ENCODE data around the gene POC5. TPM values are rescaled to one million over a fixed set of nuclear protein-coding genes. Genes with fewer than 3 reads are reported as not detected.

Gene POC5
- total and polyA plus RNA-seq, 11 donors = 3.4 to 6.7 (median 4.8) TPM

DNA sequence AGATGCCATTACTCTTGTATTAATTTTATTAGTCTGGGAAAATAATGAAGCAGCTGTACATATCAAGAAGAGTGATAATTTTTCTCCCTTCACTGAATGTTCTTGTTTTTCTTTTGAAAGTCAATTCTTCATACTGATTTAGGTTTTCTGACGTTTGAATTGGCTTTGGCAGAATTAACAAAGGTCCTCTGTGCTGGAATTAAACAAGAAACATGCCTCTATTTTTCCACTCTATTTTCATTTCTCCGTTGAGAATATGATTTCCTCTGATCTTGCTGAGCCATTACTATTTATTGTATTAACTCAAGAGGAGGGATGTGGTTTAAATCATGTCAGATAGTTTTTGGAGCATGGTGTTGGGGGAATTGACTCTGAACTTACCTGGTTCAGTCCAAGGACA lies 63.7 kb downstream of the POC5 start:
- H3K4me1 ChIP-seq = peaks cover 0 to 14% (median 0%) of the 10 kb centered on the region in 12 donors
- no peak for TF ChIP-seq POLR2A (IDR thresholded peaks at IDR 0.05)
- TF ChIP-seq, protein P1, sequence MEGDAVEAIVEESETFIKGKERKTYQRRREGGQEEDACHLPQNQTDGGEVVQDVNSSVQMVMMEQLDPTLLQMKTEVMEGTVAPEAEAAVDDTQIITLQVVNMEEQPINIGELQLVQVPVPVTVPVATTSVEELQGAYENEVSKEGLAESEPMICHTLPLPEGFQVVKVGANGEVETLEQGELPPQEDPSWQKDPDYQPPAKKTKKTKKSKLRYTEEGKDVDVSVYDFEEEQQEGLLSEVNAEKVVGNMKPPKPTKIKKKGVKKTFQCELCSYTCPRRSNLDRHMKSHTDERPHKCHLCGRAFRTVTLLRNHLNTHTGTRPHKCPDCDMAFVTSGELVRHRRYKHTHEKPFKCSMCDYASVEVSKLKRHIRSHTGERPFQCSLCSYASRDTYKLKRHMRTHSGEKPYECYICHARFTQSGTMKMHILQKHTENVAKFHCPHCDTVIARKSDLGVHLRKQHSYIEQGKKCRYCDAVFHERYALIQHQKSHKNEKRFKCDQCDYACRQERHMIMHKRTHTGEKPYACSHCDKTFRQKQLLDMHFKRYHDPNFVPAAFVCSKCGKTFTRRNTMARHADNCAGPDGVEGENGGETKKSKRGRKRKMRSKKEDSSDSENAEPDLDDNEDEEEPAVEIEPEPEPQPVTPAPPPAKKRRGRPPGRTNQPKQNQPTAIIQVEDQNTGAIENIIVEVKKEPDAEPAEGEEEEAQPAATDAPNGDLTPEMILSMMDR (IDR thresholded peaks at IDR 0.05) = no peak
- no peak overlapping the region for H3K4me3 ChIP-seq
- ATAC-seq (no peak), DNase-seq (no peak)
- WGBS, 4 donors = 44 to 54% (median 49%) methylated on average over 2 of the region's 2 CpGs
- H3K9me3 ChIP-seq = no peaks in the 10 kb centered on the region
- H3K27ac ChIP-seq = no peak overlapping the region
- H3K36me3 ChIP-seq = no peaks in the 10 kb centered on the region
- intact Hi-C loops (cut with DNase I) = loop anchor here in 1 of 10 donors (10.0 kb wide), 1 partner anchor 159 kb away; no protein-coding TSS in a partner anchor
- H3K27me3 ChIP-seq = no peaks in the 10 kb centered on the region

DNA sequence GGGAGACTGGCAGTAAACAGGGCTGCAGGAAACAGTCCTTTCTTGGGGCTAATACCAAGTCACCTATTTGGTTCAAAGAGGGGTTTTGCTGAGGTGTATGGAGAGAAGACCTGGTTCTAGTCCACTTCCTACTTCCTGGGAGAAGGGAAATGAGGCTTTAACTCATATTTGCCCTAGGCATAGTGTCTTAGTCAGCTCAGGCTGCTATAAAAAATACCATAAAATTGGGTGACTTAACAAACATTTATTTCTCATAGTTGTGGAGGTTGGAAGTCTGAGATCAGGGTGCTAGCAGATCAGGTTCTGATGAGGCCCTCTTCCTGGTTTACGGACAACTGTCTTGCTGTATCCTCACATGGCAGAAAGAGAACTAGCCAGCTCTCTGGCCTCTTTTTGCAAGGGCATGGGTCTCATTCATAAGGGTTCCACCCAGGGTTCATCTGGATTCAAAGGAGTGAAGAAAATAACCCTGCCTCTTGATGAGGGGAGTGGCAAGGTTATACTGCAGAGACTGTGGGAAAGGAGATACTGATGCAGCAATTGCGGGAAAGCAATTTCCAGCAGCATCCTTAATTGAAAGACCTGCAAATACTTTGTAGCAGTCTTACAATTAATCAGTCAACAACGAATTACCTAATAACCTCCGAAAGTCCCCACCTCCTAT lies 65.5 kb downstream of the POC5 start:
- Histone ChIP-seq H3K9me3 (no peaks in the 10 kb centered on the region), H3K27me3 (no peaks in the 10 kb centered on the region), H3K27ac (no peak overlapping the region), H3K36me3 (no peaks in the 10 kb centered on the region), H3K4me3 (no peak overlapping the region), H3K4me1 (peaks cover 0 to 14% (median 0%) of the 10 kb centered on the region in 12 donors)
- no peak for DNase-seq
- TF ChIP-seq, protein P1 (IDR thresholded peaks at IDR 0.05) = no peak
- no peak for TF ChIP-seq POLR2A (IDR thresholded peaks at IDR 0.05)
- intact Hi-C loops (cut with DNase I) = loop anchor here in 1 of 10 donors (10.0 kb wide), 1 partner anchor 157 kb away; no protein-coding TSS in a partner anchor
- WGBS, 4 donors = 91 to 96% (median 95%) methylated on average over 4 of the region's 4 CpGs
- ATAC-seq = no peak

DNA sequence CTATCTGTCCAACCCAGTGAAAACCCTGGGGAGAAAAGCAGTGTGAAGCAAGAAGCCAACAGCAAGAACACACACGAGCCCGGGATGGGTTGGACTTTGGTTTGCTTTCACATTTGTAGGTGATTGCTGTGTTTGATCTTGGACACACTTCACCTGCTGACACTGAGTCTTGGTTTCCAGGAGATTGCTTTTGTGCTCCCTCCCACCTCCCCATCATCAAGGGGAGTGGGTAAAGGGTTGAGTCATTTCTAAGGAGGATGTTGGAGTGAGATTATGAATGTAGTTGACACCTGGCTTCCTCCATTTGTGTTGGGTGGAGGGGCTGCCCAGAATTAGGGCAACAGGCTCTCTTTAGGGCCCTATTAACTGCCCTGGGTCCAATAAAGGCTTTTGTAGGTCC lies 68.5 kb downstream of the POC5 start:
- Histone ChIP-seq H3K4me3 (no peak overlapping the region), H3K9me3 (no peaks in the 10 kb centered on the region), H3K27ac (no peak overlapping the region), H3K27me3 (no peaks in the 10 kb centered on the region), H3K36me3 (no peaks in the 10 kb centered on the region), H3K4me1 (peaks cover 0 to 6% (median 0%) of the 10 kb centered on the region in 12 donors)
- 83 to 91% (median 86%) methylated on average over 2 of the region's 2 CpGs for WGBS, 4 donors
- TF ChIP-seq, protein P1 (IDR thresholded peaks at IDR 0.05) = no peak
- TF ChIP-seq POLR2A (IDR thresholded peaks at IDR 0.05) = no peak
- ATAC-seq (no peak), DNase-seq (no peak)
- intact Hi-C loops (cut with DNase I) = no loop called here

DNA sequence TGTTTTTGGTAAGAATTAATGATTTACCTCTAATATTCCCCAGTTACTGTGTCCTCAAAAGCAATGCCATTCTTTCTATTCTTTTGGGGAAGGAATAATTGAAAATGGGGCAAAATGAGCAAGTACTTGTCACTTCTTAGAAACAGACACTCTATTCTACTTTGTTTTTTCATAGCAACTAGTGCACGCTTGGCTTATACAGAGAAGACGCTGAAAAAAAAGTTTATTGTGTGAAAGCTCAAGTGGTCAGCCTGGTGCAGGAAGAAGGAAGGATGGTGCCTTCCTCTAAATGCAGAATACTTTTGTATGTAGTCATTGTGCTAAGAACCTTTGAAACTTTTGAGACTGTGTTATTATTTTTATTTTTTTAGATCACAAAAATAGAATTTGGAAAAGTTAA lies 76.4 kb downstream of the POC5 start:
- H3K27ac ChIP-seq = no peak overlapping the region
- DNase-seq (no peak), ATAC-seq (no peak)
- H3K36me3 ChIP-seq = no peaks in the 10 kb centered on the region
- WGBS, 4 donors = 60 to 67% (median 62%) methylated on average over 2 of the region's 2 CpGs
- H3K27me3 ChIP-seq = no peaks in the 10 kb centered on the region
- H3K4me1 ChIP-seq = no peaks in the 10 kb centered on the region
- H3K4me3 ChIP-seq = no peak overlapping the region
- peaks cover 0 to 19% (median 1%) of the 10 kb centered on the region in 12 donors for H3K9me3 ChIP-seq
- intact Hi-C loops (cut with DNase I) = no loop called here
- TF ChIP-seq POLR2A (IDR thresholded peaks at IDR 0.05) = no peak
- TF ChIP-seq, protein P1 (IDR thresholded peaks at IDR 0.05) = no peak
